GM19438 (cell line): Measurements from ENCODE around the gene PVALEF.
"Not testable (repeated sequence)": the region's sequence is repeated elsewhere in the genome, so short reads cannot be mapped to it uniquely, and the experiment has no call there.

ENCODE experiments used
- ATAC-seq: cut with Tn5 transposase; IDR thresholded peaks from one replicate; pipeline ENCODE4 v1.9.1; 2021; ENCODE audit warnings: low read depth; ENCODE audit not compliant: unreplicated experiment

PVALEF gene

DNA sequence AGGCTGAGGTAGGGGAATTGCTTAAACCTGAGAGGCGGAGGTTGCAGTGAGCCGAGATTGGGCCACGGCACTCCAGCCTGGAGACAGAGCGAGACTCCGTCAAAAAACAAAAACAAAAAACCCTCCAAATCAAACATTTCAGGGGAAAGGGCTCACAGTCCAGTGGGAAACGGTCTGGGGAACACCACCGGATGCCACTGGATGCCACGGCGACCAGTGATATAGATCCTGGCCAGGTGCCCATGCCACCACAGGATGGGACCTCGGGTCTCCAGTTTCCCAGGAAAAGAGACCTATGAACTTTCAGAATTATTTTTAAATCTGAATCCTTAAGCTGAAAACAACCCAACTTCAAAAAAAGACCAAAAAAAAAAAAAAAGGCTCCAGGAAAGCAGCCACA is 45.2 kb downstream of the PVALEF start:
- ATAC-seq: no peak

GRCh38 chr17:81210868-81211267 is 45.6 kb downstream of the PVALEF start:
- ATAC-seq: no peak

DNA sequence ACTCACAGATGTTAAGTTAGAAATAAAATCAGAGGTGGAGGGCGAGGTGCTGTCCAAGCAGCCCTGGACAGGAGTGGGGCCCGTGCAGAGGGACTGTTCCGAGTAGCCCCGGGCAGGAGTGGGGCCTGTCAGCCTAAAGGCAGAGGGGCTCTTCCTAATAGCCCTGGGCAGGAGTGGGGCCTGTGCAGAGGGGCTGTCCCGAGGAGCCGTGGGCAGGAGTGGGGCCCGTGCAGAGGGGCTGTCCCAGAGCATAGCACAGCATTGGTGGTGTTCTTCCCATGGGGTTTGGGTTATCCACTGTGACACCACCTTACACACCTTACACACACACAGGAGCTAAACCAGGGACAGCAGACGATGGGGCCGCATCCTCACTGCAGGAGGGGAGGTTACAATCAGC is 47.1 kb downstream of the PVALEF start:
- ATAC-seq: no peak

DNA sequence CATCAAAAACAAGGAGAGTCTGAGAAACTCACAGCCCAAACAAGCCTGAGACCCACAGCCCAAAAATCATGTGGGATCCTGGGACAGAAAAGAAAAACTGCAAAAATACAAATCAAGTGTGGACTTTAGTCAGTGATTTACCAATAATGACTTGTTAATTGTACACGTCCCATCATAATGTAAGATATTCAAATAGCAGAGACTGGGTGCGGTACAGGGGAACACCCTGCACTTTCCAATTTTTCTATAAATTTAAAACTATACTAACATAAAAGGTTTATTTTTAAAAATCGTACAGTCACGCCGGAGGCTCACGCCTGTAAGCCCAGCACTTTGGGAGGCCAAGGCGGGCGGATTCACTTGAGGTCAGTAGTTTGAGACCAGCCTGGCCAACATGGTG is 48.7 kb downstream of the PVALEF start:
- no peak for ATAC-seq

- no peak for ATAC-seq
Observed at GRCh38 chr17:81217491-81217890, 52.2 kb downstream of the PVALEF start.

- no peak for ATAC-seq
Observed at GRCh38 chr17:81218459-81218858, 53.2 kb downstream of the PVALEF start.

GRCh38 chr17:81218991-81219390 is 53.7 kb downstream of the PVALEF start:
- ATAC-seq: no peak

GRCh38 chr17:81219476-81220180 is 54.3 kb downstream of the PVALEF start:
- no peak for ATAC-seq

DNA sequence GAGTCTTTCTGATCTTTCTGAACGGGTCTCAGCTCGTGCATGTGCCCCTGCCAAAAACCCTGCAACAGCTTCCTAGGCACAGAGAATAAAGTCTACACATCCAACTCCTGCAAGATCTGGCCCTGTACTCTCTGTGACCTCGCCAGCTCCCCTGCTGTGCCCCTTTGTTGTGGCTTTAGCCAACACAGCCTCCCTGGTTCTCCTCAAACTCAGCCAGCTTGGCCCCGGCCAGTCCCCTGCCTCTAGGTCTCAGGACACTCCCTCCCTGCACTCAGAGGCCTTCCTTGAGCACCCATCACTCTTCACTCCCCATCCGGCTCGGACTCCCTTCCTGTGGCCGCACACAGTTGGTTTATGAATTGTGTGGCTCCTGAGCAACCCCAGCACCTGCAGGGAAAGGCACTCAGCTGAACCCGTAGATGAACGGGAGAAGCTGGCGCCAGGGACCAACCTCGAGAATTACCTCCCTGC is 56.1 kb downstream of the PVALEF start:
- no peak for ATAC-seq

GRCh38 chr17:81221842-81222619 is 56.7 kb downstream of the PVALEF start:
- ATAC-seq: no peak

DNA sequence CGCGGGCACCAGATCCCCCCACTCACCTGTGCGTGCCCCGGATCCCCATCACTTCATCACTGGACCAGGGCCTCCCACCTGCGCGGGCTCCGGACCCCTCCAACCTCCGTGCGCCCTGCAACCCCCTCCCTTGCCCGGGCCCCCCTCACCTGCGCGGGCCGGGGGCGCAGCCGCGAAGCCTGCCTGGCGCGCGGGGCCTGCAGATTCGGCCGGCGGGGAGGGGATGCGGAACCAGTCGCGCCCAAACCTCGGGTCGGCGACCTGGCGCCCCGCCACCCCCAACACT is 57.3 kb downstream of the PVALEF start:
- no peak for ATAC-seq

- ATAC-seq: peak; percentile 95
Observed at GRCh38 chr17:81222906-81223761, 57.8 kb downstream of the PVALEF start, which contains the start of gene CEP131. Gene CEP131, minus strand, starts transcription at chr17:81222965. Its CDS starts 2,909 bp downstream, at chr17:81220056.

DNA sequence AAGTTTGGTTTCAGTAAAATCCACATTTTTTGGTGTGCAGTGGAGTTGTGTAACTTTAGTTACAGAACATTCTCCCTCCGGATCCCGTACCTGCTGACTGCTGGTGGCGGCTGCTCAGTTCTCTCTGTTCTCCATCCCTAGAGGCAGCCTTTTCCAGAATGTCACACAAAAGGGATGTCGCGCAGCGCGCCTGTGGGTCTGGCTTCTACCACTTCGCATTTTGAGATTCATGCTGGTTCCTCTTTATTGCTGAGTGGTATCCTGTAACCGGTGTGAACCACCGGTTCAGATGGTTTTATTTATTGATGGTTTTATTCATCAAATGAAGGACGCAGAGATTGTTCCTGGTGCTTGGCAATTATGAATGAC is 58.4 kb downstream of the PVALEF start:
- no peak for ATAC-seq

- not testable (repeated sequence) for ATAC-seq
Observed at GRCh38 chr17:81227630-81228029, 62.3 kb downstream of the PVALEF start.

GRCh38 chr17:81228420-81228819 is 63.1 kb downstream of the PVALEF start:
- ATAC-seq: no peak

GRCh38 chr17:81228834-81229665 is 63.7 kb downstream of the PVALEF start:
- no peak for ATAC-seq

DNA sequence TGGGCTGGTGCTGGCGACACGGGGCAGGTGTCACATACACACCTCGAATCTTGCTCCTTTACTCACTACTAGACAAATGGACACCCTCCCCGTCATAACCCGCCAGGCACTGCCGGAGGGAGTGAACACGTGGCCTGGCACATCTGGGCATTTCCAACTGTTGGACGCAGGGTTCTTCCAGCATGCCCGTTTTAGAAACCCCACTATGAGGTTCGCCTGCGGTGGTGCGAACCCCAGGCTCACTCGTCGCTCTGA is 64.3 kb downstream of the PVALEF start:
- no peak for ATAC-seq

DNA sequence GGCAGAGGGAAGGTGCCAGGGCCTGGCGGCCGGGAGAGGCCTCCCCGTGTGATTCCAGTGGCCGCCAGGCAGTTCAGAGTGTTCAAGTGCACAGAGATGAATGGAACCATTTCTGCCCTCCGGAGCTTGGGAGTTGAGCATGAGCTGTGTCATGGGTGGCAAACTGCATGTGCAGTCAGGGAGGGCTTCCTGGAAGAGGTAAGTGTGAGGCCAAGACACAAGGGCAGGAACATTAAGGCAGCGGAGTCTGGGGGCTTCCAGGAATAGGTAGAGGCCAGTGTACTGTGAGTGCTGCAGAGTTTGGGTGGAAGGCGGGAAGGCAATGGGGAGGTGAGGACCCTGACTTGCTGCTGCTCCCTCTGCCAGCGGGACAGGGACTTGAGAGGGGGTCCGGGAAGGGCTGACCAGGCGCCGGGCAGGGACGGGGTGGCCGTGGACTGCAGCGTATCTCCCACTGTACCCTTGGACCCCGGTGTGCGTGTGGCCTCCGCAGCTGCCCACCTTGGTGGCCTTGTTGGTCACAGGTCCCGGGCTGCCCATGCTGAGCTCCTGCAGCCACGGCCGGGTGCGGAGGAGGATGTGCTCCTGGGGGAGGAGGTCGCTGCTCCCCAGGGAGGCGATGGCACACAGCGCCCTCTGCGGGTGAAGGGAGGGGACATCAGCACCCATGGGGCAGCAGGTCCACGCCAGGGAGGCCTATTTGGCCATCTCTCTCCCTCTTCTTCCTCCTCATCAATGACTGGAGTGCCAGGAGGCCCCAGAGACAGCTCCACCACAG is 64.9 kb downstream of the PVALEF start:
- ATAC-seq: no peak

- no peak for ATAC-seq
Observed at GRCh38 chr17:81231121-81231645, 65.9 kb downstream of the PVALEF start.
